ENCODE results near the gene SPTBN4.
"Not testable (repeated sequence)": the region's sequence is repeated elsewhere in the genome, so short reads cannot be mapped to it uniquely, and the experiment has no call there.

The SPTBN4 gene

DNA sequence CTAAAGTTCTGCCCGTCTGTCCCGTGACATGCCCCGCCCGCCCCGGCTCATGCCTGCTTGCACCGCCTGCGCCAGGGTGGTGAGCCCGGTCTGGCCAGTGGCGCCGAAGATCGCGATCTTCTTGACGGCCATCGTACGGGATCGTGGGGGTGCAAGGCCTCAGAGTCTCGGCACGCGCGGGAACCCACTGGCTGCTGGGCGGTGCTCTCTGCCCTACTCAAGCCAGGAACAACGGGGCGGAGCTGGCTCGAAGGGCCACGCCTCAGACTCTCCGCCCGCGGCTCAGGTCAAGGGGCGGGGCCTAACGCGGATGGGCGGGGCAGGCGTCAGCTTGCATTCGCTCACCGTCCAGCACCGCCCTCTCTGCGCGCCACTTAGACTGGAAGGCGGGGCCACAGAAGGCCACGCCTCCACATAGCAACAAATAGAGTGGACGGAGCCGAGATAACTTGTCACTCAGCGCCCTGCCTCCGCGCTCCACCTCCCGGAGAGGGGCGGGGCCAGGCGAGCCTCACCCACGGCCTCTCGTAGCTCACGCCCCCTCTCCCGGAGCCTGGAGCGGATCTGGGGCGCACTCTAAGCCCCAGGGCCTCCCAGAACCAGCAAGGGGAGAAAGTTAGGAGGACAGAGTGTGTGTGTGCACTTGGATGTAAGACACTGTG is 1.1 kb upstream of the SPTBN4 start, which contains the start of gene BLVRB:
Gene BLVRB (minus strand): TSS at position 189 of the 662 bp plus-strand sequence. CDS start 57 bp downstream, at position 132.
- peak; percentile 88 for FAIRE-seq

DNA sequence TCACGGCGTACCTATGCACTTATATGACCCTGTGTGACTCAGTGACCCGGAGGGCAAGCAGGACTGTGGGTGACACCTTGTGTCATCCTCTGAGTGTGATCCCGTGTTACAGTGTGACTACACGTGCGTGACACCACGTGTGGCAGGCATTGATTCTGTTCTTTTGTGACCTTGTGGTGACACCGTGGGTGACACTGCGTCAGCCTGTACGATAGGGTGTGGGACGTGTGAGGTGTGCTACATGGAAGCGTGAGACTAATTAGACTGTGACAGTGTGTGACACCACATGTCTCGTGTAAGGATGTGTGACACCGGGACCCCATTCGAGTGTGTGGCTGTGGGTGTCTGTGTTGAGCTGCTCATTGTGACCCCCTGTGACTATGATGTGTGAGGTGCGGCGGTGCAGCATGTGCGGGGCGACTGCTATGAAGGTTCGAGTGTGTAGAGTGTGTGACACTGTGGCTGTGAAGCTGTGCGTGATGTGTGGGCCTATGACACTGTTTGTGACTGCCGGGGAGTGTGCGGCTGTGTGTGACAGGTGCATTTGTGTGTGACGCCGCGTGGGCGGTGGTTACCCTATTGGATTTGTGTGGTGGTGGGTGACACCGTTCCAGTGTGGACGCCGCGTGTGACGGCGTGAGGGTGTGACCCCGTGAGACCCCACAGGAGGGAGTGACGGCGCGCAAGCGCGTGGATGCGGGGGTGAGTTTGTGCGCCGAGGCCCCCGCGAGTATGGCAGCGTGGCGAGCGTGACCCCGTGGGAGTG is 399 bp upstream of the SPTBN4 start:
- no peak for FAIRE-seq

DNA sequence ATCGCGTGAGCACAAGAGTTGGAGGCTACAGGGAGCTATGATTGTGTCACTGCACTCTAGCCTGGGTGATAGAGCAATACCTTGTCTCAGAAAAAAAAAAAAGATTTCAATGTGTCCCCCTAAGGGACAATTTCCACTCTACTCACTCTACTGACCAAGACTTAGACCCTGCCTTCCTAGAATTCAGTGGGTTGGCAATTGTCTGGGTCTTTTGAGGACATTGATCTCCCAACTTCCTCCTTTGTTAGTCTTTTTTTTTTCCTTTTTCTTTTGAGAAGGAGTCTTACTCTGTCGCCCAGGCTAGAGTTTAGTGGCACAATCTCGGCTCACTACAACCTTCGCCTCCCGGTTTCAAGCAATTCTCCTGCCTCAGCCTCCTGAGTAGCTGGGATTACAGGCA is 2.2 kb downstream of the SPTBN4 start:
- no peak for FAIRE-seq

DNA sequence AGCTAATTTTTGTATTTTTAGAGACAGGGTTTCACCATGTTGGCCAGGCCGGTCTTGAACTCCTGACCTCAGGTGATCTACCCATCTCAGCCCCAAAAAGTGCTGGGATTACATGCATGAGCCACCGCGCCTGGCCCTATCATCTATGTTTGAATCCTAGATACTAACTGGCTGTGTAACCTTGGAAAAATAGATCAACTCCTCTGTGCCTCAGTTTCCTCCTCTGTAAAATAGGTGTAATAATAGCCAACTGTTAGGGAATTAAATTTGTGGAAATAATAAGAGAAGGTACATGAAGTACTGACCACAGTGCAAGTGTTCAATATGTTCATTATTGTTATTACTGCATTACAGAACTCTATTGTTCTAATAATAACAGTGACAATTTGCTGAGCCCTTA is 4.3 kb downstream of the SPTBN4 start:
- FAIRE-seq = no peak

DNA sequence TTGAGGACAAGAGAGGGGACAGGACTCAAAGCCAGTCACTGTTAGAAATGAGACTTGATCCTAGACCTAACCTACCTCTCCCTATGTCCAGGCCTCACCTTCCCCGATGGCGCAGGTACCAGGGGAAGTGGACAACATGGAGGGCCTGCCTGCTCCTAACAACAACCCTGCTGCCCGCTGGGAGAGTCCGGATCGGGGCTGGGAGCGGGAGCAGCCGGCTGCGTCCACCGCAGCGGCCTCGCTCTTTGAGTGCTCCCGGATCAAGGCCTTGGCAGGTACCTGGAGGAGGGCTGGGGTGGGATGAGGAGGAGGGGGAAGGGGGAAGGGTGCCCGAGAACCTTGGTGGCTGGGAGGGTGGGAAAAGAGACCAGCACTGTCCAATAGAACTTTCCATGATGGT is 5.7 kb downstream of the SPTBN4 start:
- FAIRE-seq = no peak

DNA sequence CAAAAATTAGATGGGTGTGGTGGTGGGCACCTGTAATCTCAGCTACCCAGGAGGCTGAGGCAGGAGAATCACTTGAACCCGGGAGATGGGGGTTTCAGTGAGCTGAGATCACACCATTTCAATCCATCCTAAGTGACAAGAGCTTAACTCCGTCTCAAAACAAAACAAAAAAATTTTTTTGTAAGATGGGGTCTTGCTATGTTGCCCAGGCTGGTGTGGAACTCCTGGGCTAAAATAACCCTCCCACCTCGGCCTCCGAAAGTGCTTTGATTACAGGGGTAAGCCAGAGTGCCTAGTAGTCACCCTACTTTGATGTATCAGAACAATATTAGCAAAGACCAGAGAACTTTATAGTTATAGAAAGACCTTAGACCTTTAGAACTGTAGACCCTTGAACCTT is 7.9 kb downstream of the SPTBN4 start:
- FAIRE-seq = no peak

DNA sequence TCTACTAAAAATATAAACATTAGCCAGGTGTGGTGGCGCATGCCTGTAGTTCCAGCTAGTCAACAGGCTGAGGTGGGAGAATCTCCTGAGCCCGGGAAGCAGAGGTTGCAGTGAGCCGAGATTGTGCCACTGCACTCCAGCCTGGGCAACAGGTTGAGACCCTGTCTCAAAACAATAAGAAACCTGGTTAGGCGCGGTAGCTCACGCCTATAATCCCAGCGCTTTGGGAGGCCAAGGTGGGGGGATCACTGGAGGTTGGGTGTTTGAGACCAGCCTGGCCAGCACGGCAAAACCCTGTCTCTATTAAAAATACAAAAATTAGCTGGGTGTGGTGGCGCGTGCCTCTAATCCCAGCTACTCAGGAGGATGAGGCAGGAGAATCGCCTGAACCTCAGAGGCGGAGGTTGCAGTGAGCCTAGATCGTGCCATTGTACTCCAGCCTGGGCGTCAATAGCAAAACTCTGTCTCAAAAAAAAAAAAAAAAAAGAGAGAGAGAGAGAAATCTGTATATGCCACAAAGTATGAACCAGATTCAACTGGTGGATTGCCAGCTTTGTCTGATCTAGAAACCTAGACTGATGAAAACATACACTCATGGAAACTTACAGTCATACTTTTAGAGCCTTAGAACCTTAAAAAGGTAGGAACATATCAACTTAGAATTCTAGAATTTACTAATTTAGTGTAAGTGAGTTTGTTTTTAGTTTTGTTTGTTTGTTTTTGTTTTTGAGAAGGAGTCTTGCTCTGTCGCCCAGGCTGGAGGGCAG is 9.3 kb downstream of the SPTBN4 start:
- FAIRE-seq = not testable (repeated sequence)

DNA sequence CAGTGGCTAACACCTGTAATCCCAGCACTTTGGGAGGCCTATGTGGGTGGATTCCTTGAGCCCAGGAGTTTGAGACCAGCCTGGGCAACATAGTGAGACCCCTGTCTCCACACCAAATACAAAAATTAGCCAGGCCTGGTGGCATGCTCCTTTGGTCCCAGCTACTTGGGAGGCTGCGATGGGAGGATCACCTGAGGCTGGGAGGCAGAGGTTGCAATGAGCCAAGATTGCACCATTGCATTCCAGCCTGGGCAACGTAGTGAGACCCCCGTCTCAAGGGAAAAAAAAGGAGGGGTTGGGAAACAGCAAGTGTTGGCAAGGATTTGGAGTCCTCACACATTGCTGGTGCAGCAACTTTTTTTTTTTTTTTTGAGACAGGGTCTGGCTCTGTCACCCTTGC is 19.2 kb downstream of the SPTBN4 start:
- FAIRE-seq = no peak

DNA sequence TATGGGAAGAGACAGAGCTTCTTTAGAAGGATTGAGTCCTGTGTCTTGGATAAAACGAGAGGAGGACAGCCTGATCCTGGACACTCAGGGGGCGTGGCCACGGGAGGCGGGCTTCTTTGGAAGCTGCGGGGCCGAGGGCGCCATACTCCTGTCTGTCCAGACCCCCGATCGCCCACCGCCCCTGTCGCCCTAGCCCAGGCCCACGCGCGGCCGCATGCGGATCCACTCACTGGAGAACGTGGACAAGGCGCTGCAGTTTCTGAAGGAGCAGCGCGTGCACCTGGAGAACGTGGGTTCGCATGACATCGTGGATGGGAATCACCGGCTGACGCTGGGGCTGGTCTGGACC is 23.1 kb downstream of the SPTBN4 start:
- FAIRE-seq = no peak

DNA sequence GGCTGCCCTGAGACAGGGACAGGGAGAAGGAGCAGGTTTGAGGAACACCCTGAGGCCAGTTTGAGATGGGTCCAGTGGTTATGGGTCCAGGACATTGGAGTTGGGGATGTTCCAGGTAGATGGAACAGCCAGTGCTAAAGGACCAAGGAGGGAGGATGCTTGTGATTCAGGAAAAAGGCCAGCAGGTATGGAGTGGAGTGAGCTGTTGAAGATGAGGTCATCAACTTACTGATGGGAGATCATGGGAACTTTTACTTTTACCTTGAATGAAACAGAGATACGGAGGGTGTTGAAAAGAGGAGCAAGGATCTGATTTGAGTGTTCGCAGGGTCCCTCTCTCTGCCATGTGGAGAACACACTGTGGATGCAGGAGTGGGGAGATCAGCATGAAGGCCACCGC is 25.5 kb downstream of the SPTBN4 start:
- FAIRE-seq = no peak

DNA sequence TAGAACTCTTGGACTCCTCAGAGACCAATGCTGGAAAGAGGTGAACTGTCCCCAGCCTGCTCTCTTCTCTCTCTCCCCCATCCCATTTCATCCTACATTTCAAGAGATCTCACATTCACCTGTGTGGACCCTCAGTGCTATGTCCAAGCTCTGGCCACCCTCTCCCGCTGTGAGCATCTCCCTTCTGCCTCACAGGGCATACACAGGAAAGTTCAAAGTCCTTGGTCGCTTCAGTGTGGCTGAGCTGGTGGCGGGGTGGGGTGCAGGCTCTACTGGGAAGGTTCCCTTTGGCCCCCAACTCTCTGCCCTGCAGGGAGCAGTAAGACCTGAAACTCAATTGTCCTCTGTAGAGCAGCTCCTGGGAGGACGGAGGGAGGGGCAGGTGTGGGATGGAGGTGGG is 27.0 kb downstream of the SPTBN4 start:
- no peak for FAIRE-seq

DNA sequence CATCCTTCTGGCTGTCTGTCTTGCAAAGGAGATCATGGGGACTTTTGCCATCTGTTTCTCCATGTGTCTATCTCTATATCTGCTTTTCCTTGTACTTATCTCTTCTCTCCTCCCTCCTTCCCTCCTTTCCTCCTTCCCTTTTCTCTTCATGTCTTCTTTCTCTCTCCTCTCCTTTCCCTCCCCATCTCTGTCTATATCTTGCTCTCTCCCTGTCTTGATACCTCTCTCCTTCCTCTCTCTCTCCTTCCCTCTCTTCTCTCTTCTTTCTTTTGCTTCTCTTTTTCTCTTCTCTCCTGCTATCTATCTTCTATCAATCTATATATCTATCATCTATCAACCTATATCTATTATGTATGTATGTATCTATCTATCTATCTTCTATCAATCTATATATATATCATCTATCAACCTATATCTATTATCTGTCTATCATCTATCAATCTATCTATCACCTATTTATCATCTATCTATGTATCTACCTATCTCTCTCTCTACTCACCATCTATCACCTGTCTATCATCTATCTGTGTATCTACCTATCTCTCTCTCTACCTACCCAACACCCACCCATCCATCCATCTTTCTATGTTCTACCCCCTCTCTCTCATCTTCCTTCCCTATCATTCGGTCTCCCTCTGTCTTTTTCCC is 27.5 kb downstream of the SPTBN4 start:
- no peak for FAIRE-seq

DNA sequence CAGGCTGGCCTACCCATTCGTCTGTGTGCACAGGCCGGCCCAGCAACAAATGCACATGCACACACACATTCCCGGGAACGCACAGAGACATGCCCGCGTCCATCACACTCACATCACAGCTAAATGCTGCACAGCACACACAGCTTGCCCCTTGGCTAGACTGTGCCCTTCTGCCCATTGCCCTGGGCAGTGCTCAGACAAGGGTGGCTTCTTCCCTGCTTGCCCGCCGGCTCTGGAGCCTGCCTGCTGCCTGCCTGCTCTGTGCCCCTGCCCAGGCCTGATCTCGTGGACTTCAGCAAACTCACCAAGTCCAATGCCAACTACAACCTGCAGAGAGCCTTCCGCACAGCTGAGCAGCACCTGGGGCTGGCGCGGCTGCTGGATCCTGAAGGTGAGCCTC is 30.4 kb downstream of the SPTBN4 start:
- FAIRE-seq = no peak

DNA sequence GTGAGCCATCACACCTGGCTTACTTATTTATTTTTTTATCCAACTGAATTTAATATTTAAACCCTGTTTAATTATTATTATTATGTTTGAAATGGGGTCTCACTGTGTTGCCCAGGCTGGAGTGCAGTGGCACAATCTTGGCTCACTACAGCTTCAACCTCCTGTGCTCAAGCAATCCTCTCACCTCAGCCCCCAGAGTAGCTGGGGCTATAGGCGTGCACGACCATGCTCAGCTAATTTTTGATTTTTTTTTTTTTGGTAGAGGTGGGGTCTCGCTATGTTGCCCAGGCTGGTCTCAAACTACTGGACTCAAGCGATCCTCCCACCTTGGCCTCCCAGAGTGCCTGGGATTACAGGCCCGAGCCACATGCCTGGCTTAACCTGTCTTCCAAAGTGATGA is 32.5 kb downstream of the SPTBN4 start:
- FAIRE-seq = no peak

DNA sequence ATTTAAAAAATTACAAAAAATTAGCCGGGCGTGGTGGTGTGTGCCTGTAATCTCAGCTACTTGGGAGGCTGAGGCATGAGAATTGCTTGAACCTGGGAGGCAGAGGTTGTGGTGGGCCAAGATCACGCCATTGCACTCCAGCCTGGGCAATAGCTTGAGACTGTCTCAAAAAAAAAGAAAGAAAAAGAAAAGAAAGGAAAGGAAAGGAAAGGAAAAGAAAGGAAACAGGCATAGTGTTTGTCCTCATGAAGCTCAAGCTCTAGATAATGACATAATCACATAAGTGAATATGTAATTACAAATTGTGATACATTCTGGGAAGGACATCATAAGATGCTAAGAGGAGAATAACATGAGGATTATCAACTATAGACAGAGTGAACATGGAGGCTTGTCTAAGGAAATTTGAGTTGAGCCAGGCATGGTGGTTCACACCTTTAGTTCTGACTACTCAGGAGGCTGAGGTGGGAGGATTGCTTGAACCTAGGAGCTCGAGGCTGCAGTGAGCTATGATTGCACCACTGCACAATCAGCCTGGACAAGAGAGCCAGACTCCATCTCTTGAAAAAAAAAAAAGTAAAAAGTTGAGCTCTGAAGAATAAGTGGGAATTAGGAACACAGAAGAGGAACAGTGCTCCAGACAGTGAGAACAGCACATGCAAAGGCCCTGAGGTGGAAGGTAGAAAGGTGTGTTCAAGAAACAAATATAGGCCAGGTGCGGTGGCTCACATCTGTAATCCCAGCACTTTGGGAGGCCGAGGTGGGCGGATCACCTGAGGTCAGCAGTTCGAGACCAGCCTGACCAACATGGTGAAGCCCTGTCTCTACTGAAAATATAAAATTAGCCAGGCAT is 34.1 kb downstream of the SPTBN4 start:
- not testable (repeated sequence) for FAIRE-seq

DNA sequence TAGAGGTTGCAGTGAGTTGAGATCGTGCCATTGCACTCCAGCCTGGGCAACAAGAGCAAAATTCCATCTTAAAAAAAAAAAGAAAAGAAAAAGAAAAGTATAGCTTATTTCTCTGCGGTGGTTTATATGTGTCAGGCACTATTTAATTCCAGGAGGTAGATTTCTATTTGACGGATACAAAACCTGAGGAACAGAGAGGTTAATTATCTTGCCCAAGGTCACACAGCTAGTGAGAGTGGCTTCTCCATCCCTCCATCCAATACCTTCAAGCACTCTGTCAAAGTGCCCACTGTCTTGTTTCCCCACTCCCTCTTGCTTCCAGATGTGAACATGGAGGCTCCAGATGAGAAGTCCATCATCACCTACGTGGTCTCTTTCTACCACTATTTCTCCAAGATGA is 34.8 kb downstream of the SPTBN4 start:
- no peak for FAIRE-seq

DNA sequence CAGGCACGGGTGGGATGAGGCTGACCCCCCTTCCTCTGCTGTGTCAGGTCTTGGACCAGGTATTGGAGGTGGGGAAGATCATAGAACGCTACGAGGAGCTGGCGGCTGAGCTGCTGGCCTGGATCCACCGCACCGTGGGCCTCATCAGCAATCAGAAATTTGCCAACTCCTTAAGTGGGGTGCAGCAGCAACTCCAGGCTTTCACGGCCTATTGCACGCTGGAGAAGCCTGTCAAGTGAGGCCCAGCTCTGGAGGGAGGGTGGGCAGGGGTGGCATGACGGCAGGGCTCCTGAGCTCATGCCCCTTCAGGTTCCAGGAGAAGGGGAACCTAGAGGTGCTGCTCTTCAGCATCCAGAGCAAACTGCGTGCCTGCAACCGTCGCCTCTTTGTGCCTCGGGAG is 35.3 kb downstream of the SPTBN4 start:
- FAIRE-seq = no peak

DNA sequence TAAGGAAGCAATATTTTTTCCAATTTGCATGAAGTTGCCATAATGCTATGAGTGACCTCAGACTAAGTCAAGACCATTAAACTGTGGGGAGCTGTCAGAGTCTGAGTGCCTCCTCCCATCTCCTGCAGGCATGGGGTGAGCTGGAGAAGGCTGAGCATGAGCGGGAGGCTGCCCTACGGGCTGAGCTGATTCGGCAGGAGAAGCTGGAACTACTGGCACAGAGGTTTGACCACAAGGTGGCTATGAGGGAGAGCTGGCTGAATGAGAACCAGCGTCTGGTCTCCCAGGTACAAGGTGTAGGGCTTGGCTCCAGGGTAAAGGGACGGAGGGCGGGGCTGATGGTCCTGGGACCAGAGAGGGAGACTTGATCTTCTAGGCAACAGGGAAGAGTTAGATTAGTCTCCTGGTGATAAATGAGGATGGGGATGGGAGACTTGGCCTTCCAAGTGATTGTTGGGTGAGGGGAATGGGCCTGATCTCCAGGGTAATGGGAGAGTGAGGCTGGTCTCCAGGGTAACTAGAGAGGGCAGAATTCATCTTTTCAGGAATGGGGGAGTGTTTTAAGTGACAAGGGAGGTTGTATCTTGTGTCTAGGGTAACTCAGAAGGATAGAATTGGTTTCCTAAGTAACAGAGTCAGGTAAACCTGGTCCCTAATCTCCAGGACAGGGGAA is 36.0 kb downstream of the SPTBN4 start:
- no peak for FAIRE-seq

DNA sequence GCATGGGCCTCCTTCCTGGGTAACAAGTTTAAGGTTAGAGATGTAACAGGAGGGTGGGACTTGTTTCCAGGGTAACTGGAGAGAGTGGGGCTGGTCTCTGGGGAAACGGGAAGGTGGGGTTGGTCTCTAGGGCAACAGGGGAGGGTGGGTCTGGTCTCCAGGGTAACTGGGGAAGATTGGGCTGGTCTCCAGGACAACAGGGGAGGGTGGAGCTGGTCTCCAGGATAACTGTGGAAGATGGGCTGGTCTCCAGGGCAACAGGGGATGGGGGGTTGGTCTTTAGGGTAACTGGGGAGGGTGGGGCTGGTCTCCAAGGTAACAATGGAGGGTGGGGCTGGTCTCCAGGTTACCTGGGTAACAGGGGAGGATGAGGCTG is 36.5 kb downstream of the SPTBN4 start:
- no peak for FAIRE-seq

DNA sequence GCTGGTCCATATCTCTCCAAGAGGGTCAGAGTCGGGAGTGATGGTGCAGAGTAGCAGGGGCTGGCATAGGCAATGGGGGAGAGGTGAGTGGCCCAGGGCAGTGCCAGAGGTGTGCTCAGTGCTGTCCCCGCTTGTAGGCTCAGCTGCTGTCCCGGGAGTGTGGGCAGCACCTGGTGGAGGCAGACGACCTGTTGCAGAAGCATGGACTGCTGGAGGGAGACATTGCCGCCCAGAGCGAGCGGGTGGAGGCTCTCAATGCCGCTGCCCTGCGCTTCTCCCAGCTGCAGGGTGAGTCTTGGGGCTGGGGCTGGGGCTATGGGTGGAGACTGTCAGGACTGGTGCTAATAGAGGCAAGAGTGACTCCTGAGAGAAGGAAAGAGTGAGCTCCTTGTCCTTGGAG is 39.3 kb downstream of the SPTBN4 start:
- FAIRE-seq = no peak

DNA sequence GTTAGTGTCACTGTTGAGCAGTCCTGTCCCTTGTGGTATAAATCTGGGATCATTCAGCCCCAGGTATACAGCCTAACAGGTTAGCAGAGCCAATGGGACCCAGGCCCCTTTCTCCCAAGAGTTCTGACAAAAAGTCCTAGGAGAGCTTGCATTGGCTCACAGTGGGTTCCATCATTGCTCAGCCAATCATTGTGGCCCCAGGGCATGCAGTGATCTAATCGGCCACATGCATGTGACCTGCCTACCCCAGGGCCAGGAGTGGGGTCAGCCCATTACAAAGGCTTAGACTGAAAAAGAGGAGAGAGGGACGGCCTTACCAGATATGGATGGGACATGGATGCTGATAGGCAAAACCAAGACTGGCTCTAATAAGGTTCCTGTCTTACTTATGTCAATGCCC is 41.1 kb downstream of the SPTBN4 start:
- no peak for FAIRE-seq

DNA sequence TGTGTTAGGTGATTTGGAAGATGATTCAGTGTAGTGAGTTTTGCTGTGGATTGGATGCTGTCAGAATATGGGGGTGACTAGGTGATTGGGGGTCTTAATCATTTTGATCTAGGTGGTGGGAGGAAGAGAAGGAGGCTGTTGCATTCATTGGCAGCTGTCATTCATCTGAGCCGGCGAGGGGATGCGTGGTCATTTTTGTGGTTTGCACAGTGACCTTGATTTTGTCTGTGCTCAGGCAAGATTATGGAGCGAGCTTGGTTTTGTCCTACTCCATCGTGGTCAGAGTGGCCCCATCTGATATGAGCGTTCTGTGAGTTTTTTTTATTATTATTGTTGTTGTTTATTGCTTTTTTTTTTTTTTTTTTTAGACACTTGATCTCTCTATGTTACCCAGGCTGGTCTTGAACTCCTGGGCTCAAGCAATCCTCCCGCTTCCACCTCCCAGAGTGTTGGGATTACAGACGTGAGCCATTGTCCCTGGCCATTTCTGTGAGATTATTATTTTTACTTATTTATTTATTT is 42.0 kb downstream of the SPTBN4 start:
- no peak for FAIRE-seq

Measured in TTC549 (cell line).